Panc1 (cell line): Measurements from ENCODE around the gene ASCC1.

Experiments used
- CTCF ChIP-seq: fragments of 450-650 bp; IDR thresholded peaks from 2 replicates; pipeline ENCODE4 v1.5.1; 2017; ENCODE audit warnings: mild to moderate bottlenecking
- POLR2AphosphoS5 ChIP-seq: IDR thresholded peaks from 2 replicates; pipeline ENCODE4 v1.6.1; 2012; ENCODE audit warnings: mild to moderate bottlenecking, low read depth, low read length, moderate library complexity
- SIN3A ChIP-seq: IDR thresholded peaks from 2 replicates; pipeline ENCODE4 v1.6.1; 2012; ENCODE audit warnings: low read depth, mild to moderate bottlenecking, low read length, moderate library complexity, borderline replicate concordance; ENCODE audit not compliant: insufficient read depth
- TF ChIP-seq, protein P1 (sequence below), 2 experiments: IDR thresholded peaks; 2 replicates each; pipeline ENCODE4 v1.6.1; 2011 to 2012; ENCODE audit warnings: low read depth in 2 of 2, control low read depth in 1 of 2, low read length in 1 of 2, mild to moderate bottlenecking in 1 of 2, moderate library complexity in 1 of 2; ENCODE audit not compliant: insufficient read depth in 1 of 2

DNA sequence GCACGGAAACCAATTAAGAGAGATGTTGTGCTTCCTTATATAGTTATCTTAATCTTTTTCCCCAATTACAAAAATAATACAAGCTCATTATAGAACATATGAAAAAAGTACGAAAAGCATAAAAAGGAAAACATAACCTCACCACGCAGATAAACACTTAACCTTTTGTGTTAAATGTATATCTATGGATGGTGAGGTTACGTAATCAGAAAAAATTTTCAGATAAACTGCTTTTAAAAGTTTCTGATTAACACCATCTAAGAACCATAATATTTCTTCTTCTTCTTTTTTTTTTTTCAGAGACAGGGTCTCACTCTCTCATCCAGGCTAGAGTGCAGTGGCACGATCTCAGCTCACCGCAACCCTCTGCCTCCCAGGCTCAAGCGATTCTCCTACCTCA, 78.5 kb downstream of the ASCC1 start:
- TF ChIP-seq CTCF: no peak
- TF ChIP-seq, protein P1, sequence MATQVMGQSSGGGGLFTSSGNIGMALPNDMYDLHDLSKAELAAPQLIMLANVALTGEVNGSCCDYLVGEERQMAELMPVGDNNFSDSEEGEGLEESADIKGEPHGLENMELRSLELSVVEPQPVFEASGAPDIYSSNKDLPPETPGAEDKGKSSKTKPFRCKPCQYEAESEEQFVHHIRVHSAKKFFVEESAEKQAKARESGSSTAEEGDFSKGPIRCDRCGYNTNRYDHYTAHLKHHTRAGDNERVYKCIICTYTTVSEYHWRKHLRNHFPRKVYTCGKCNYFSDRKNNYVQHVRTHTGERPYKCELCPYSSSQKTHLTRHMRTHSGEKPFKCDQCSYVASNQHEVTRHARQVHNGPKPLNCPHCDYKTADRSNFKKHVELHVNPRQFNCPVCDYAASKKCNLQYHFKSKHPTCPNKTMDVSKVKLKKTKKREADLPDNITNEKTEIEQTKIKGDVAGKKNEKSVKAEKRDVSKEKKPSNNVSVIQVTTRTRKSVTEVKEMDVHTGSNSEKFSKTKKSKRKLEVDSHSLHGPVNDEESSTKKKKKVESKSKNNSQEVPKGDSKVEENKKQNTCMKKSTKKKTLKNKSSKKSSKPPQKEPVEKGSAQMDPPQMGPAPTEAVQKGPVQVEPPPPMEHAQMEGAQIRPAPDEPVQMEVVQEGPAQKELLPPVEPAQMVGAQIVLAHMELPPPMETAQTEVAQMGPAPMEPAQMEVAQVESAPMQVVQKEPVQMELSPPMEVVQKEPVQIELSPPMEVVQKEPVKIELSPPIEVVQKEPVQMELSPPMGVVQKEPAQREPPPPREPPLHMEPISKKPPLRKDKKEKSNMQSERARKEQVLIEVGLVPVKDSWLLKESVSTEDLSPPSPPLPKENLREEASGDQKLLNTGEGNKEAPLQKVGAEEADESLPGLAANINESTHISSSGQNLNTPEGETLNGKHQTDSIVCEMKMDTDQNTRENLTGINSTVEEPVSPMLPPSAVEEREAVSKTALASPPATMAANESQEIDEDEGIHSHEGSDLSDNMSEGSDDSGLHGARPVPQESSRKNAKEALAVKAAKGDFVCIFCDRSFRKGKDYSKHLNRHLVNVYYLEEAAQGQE (IDR thresholded peaks at IDR 0.05; ENCODE audit: insufficient read depth in 1 of 2, low read depth in 2 of 2, low read length in 1 of 2): no peak
- TF ChIP-seq POLR2AphosphoS5: no peak
- TF ChIP-seq SIN3A: no peak
